ENCODE results near the gene CHAMP1. TPM values are rescaled to one million over a fixed set of nuclear protein-coding genes. Genes with fewer than 3 reads are reported as not detected.
"Not testable (repeated sequence)": the region's sequence is repeated elsewhere in the genome, so short reads cannot be mapped to it uniquely, and the experiment has no call there.

CHAMP1 gene
- polyA plus RNA-seq, 4 donors: 6.0 to 22.1 (median 7.1) TPM

DNA sequence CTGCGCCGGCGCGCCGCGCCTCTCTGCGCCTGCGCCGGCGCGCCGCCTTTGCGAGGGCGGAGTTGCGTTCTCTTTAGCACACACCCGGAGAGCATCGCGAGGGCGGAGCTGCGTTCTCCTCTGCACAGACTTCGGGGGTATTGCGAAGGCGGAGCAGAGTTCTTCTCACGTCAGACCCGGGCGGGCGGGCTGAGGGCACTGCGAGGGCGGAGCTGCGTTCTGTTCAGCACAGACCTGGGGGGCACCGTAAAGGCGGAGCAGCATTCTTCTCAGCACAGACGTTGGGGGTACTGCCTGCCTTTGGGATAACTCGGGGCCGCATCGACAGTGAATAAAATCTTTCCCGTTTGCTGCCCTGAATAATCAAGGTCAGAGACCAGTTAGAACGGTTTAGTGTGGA, 39.1 kb downstream of the CHAMP1 start:
- not testable (repeated sequence) for H3K36me3 ChIP-seq (ENCODE audit: control insufficient read depth in 3 of 3, insufficient read depth in 2 of 3, low read depth in 1 of 3, low read length in 3 of 3); H3K27ac ChIP-seq (ENCODE audit: low read depth in 1 of 3, low read length in 2 of 3); H3K4me1 ChIP-seq (ENCODE audit: control insufficient read depth in 3 of 3, insufficient read depth in 2 of 3, low read depth in 1 of 3, low read length in 2 of 3); H3K4me3 ChIP-seq (ENCODE audit: low read depth in 1 of 3, low read length in 3 of 3); FAIRE-seq; H3K27me3 ChIP-seq (ENCODE audit: control insufficient read depth in 3 of 3, insufficient read depth in 3 of 3, low read length in 3 of 3); DNase-seq; H3K9me3 ChIP-seq (ENCODE audit: control insufficient read depth in 2 of 2, insufficient read depth in 1 of 2, low read depth in 1 of 2, low read length in 1 of 2)
- WGBS, 3 donors: 81 to 95% (median 87%) methylated on average over 31 to 38 of the region's 38 CpGs

Other genes starting within 250 kb of the CHAMP1 start
- 1 to 10 TPM; 2.0 to 7.2 (median 6.5) TPM for gene RASA3, start 181.9 kb upstream of the CHAMP1 start, polyA plus RNA-seq
- not detected for gene CFAP97D2, start 135.2 kb upstream of the CHAMP1 start, polyA plus RNA-seq
- gene CDC16, start 79.6 kb upstream of the CHAMP1 start, polyA plus RNA-seq: 10 to 100 TPM; 39.4 to 87.8 (median 48.5) TPM
- gene UPF3A, start 32.9 kb upstream of the CHAMP1 start, polyA plus RNA-seq: 10 to 100 TPM; 38.0 to 74.2 (median 49.7) TPM